H1 (cell line): ENCODE results near the gene NKD2. TPM values are rescaled to one million over a fixed set of nuclear protein-coding genes. Genes with fewer than 3 reads are reported as not detected.

Source experiments
- CHD7 ChIP-seq: fragments of 300-600 bp; sonication (generic); IDR thresholded peaks from 2 replicates; pipeline ENCODE4 v1.7.1; 2012; ENCODE audit warnings: low read length, moderate library complexity, mild to moderate bottlenecking, inconsistent platforms; ENCODE audit not compliant: insufficient replicate concordance
- polyA plus RNA-seq, 7 experiments: library from polyadenylated mRNA; depleted of rRNA in 3 of 7; stranded (reverse) in 5 of 7; unstranded in 2 of 7; fragments of >200 nt in 5 of 7; fragments of 200-250 nt in 2 of 7; gene quantifications; 1 replicate in 5 of 7; 2 replicates in 1 of 7; 4 replicates in 1 of 7; pipeline versions ENCODE4 v1.2.1 to v1.2.3, GENCODE V29; 2011 to 2013; ENCODE audit warnings: missing spikeins in 2 of 7, mixed read lengths in 2 of 7
- total RNA-seq: library from RNA; stranded (reverse); fragmentation: NEBNext Ultra II Directional; extraction: Animal tissue kit (Norgen Biotek cat#: 25700); gene quantifications from 2 replicates; pipeline ENCODE4 v1.2.1, GENCODE V29; 2021

Gene NKD2
- total and polyA plus RNA-seq, 2 of the 8 experiments (the other 6 are each of a cell fraction or from before 2014, with no cell fraction given) = 5.5 to 7.9 TPM

GRCh38 chr5:1079961-1080360, 71.4 kb downstream of the NKD2 start (continued):
- TF ChIP-seq CHD7 = no peak
